Endothelial cell of umbilical vein (primary cell): Measurements from ENCODE around the gene ANO1. TPM values are rescaled to one million over a fixed set of nuclear protein-coding genes. Genes with fewer than 3 reads are reported as not detected.

Source experiments
- BruUV-seq: library from RNA; stranded (reverse); fragments of 400-500 nt; replicated peaks from 2 replicates; lab custom pipeline; 2021; lab: Mats Ljungman, UMichigan
- CTCF ChIA-PET: fragments of 300-600, 350-600 bp; sonication (Branson Sonifier 250); formaldehyde crosslinking; loops from one replicate; lab custom pipeline; 2021; ENCODE audit warnings: antibody characterized with exemption, inconsistent platforms; lab: Charles Lee
- POLR2A ChIA-PET: fragments of 300-600, 350-600 bp; sonication (Branson Sonifier 250); formaldehyde crosslinking; loops from one replicate; lab custom pipeline; 2021; ENCODE audit warnings: antibody characterized with exemption, inconsistent platforms; lab: Charles Lee
- DNase-seq: peaks from one replicate; pipeline ENCODE4 v3.0.0-alpha.2; 2011; ENCODE audit warnings: low read depth, low spot score
- FAIRE-seq: peaks from 2 replicates; lab custom pipeline; 2011; peaks lifted over from hg19 to GRCh38; lab: Jason Lieb, UNC
- H2AFZ ChIP-seq: 2 replicates; pipeline ENCODE4 v1.6.0; 2012; ENCODE audit warnings: low read depth, low read length, control low read depth, inconsistent platforms
- H3K27ac ChIP-seq: 2 replicates; pipeline ENCODE4 v1.5.1; 2011; ENCODE audit warnings: low read depth, mild to moderate bottlenecking, control low read depth, low read length, moderate library complexity; ENCODE audit not compliant: insufficient read depth
- H3K27me3 ChIP-seq, 2 experiments: 2 replicates each; pipeline versions ENCODE4 v1.6.0 to v1.6.1; 2011; ENCODE audit warnings: low read length in 2 of 2, mixed read lengths in 1 of 2; ENCODE audit not compliant: control insufficient read depth in 2 of 2, insufficient read depth in 2 of 2
- H3K36me3 ChIP-seq, 2 experiments: 2 replicates in 1 of 2; 3 replicates in 1 of 2; pipeline ENCODE4 v1.5.1; 2011; ENCODE audit warnings: low read length in 2 of 2, mild to moderate bottlenecking in 1 of 2, moderate library complexity in 1 of 2; ENCODE audit not compliant: control insufficient read depth in 2 of 2, insufficient read depth in 2 of 2; ENCODE audit errors: extremely low read depth in 1 of 2
- H3K4me1 ChIP-seq: 3 replicates; pipeline ENCODE4 v1.5.1; 2011; ENCODE audit warnings: mild to moderate bottlenecking, low read length; ENCODE audit not compliant: control insufficient read depth, insufficient read depth; ENCODE audit errors: extremely low read depth
- H3K4me2 ChIP-seq: 2 replicates; pipeline ENCODE4 v1.6.1; 2011; ENCODE audit warnings: low read length, control low read depth, mixed read lengths; ENCODE audit not compliant: insufficient read depth
- H3K4me3 ChIP-seq, 3 experiments: fragments of 200-600 bp in 1 of 3; sonication (generic), shearing (Covaris generic) in 1 of 3; replicated peaks in 1 of 3; 2 replicates each; pipeline ENCODE4 v1.5.1; 2011 to 2016; ENCODE audit warnings: control low read depth in 3 of 3, low read length in 3 of 3, mild to moderate bottlenecking in 2 of 3, inconsistent platforms in 1 of 3, low read depth in 1 of 3, moderate library complexity in 1 of 3; ENCODE audit not compliant: insufficient read depth in 1 of 3
- H3K79me2 ChIP-seq: 2 replicates; pipeline ENCODE4 v1.6.0; 2012; ENCODE audit warnings: low read length, inconsistent platforms; ENCODE audit not compliant: control insufficient read depth, insufficient read depth
- H3K9ac ChIP-seq: replicated peaks from 2 replicates; pipeline ENCODE3; 2011; ENCODE audit warnings: low read length, control low read depth; ENCODE audit not compliant: insufficient read depth; ENCODE audit errors: extremely low read depth
- H3K9me1 ChIP-seq: replicated peaks from 3 replicates; pipeline ENCODE4 v1.6.0; 2011; ENCODE audit warnings: mild to moderate bottlenecking, low read length; ENCODE audit not compliant: control insufficient read depth, insufficient read depth; ENCODE audit errors: extremely low read depth
- H3K9me3 ChIP-seq: replicated peaks from 2 replicates; pipeline ENCODE4 v1.5.1; 2012; ENCODE audit warnings: low read length, inconsistent platforms; ENCODE audit not compliant: control insufficient read depth, insufficient read depth
- H4K20me1 ChIP-seq: replicated peaks from 2 replicates; pipeline ENCODE3; 2011; ENCODE audit warnings: mild to moderate bottlenecking, low read length; ENCODE audit not compliant: control insufficient read depth, insufficient read depth; ENCODE audit errors: extremely low read depth
- FOS ChIP-seq: IDR thresholded peaks from 2 replicates; pipeline ENCODE4 v1.6.1; 2011; ENCODE audit warnings: mild to moderate bottlenecking, low read length, moderate library complexity, borderline replicate concordance; ENCODE audit not compliant: insufficient read depth
- GATA2 ChIP-seq: IDR thresholded peaks from 2 replicates; pipeline ENCODE4 v1.7.0; 2011; ENCODE audit warnings: low read depth, mild to moderate bottlenecking, moderate library complexity, mixed read lengths, low read length; ENCODE audit not compliant: insufficient read length, insufficient read depth
- JUN ChIP-seq: IDR thresholded peaks from 2 replicates; pipeline ENCODE4 v1.6.1; 2011; ENCODE audit warnings: borderline replicate concordance, low read depth; ENCODE audit not compliant: insufficient read length, insufficient read depth
- dilution Hi-C: fragments of 300-500 bp; cut with MboI; formaldehyde crosslinking; loops from one replicate; pipeline ENCODE4 v1.15.0; 2019; ENCODE audit warnings: low sequenced_read_pairs; ENCODE audit not compliant: extremely low pct_ligation_motif_present
- intact Hi-C: fragments of 100-400 bp; cut with micrococcal nuclease; formaldehyde crosslinking; loops from one replicate; pipeline ENCODE4 v1.10.0; 2022
- polyA plus RNA-seq, 4 experiments: library from polyadenylated mRNA; depleted of rRNA in 3 of 4; stranded (reverse) in 3 of 4; unstranded in 1 of 4; fragments of >200 nt; gene quantifications; 2 replicates each; pipeline versions ENCODE4 v1.2.1 to v1.2.3, GENCODE V29; 2011 to 2012; ENCODE audit warnings: missing spikeins in 1 of 4
- total RNA-seq: library from RNA; stranded (reverse); gene quantifications from 2 replicates; pipeline ENCODE4 v1.2.3, GENCODE V29; 2021
- TF ChIP-seq, protein P1 (sequence below): IDR thresholded peaks from 2 replicates; pipeline ENCODE4 v1.6.1; 2011; ENCODE audit not compliant: insufficient read depth, insufficient read length
- TF ChIP-seq, protein P2 (sequence below), 2 donors: IDR thresholded peaks; 1 replicate in 1 of 2; 2 replicates in 1 of 2; pipeline ENCODE4 v1.5.1; 2011; ENCODE audit warnings: low read length in 2 of 2, mild to moderate bottlenecking in 2 of 2, moderate library complexity in 2 of 2, control low read depth in 1 of 2, inconsistent platforms in 1 of 2, low read depth in 1 of 2; ENCODE audit not compliant: insufficient read depth in 1 of 2; ENCODE audit errors: extremely low read depth in 1 of 2

The ANO1 gene
- total and polyA plus RNA-seq, 2 donors (not counting 3 experiments of a cell fraction or from before 2014, with no cell fraction given), result 0.03 to 0.40 TPM

DNA sequence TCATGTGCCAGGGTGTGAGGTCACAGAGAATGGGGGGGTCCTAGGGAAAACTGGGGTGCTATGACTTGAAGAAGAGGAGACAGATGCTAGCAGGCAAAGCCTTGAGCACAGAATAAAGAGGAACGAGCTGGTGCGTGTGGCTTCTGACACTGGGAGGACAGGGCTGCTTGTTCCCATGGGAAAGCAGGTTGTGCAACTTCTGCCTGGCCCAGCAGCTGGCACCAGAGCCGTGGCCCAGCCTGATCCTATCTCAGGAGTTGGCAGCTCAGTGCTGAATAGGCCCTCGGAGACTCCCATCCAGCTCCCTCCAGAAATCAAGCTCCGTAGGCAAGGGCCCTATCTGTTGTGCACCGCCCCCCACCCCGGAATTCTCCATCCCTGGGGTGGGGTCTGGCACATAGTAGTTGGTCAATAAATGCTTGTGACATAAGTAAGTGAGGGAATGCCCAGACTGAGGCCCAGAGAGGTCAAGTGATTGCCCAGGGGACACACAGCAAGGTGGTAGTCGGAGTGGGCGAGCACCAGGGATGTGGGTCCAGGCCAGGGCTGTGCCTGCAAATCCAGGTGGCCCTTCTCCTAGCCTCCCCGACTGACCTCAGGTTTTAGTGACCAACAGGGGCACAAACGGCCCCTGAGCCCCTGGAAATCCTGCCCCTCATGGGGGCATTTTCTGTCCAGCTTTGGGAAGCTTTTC is 105.5 kb downstream of the ANO1 start:
- no peak overlapping the region for H3K4me3 ChIP-seq
- H3K9ac ChIP-seq, result no peak overlapping the region
- no peaks in the 10 kb centered on the region for H3K36me3 ChIP-seq
- no TSS peak for BruUV-seq
- H3K79me2 ChIP-seq, result no peaks in the 10 kb centered on the region
- no peak overlapping the region for H3K4me2 ChIP-seq
- no peak for FAIRE-seq
- dilution Hi-C loops, result loop anchor here (25.0 kb wide), 1 partner anchor 271 kb away; no protein-coding TSS in a partner anchor
- TF ChIP-seq JUN, result no peak
- TF ChIP-seq, protein P1, sequence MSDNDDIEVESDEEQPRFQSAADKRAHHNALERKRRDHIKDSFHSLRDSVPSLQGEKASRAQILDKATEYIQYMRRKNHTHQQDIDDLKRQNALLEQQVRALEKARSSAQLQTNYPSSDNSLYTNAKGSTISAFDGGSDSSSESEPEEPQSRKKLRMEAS, result no peak
- TF ChIP-seq FOS, result no peak
- TF ChIP-seq, protein P2, sequence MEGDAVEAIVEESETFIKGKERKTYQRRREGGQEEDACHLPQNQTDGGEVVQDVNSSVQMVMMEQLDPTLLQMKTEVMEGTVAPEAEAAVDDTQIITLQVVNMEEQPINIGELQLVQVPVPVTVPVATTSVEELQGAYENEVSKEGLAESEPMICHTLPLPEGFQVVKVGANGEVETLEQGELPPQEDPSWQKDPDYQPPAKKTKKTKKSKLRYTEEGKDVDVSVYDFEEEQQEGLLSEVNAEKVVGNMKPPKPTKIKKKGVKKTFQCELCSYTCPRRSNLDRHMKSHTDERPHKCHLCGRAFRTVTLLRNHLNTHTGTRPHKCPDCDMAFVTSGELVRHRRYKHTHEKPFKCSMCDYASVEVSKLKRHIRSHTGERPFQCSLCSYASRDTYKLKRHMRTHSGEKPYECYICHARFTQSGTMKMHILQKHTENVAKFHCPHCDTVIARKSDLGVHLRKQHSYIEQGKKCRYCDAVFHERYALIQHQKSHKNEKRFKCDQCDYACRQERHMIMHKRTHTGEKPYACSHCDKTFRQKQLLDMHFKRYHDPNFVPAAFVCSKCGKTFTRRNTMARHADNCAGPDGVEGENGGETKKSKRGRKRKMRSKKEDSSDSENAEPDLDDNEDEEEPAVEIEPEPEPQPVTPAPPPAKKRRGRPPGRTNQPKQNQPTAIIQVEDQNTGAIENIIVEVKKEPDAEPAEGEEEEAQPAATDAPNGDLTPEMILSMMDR (IDR thresholded peaks at IDR 0.05; ENCODE audit: extremely low read depth in 1 of 2, insufficient read depth in 1 of 2, low read depth in 1 of 2, low read length in 2 of 2), result no peak
- TF ChIP-seq GATA2, result no peak
- H3K9me1 ChIP-seq, result no peaks in the 10 kb centered on the region
- H3K9me3 ChIP-seq, result no peaks in the 10 kb centered on the region
- POLR2A ChIA-PET, result no interaction called here
- no peak overlapping the region for H2AFZ ChIP-seq
- no peak for DNase-seq
- H4K20me1 ChIP-seq, result no peaks in the 10 kb centered on the region
- no peaks in the 10 kb centered on the region for H3K4me1 ChIP-seq
- intact Hi-C loops, result no loop called here
- no peak overlapping the region for H3K27ac ChIP-seq
- CTCF ChIA-PET, result interaction anchor here (0.7 to 2.7 kb wide), 6 partner anchors 8 to 277 kb away, joined by 3 to 9 read pairs (median 3); no protein-coding TSS in a partner anchor
- H3K27me3 ChIP-seq, result no peaks in the 10 kb centered on the region
